Hepatocyte (in vitro differentiated cells): ENCODE measurements around the gene NKAIN2. TPM values are rescaled to one million over a fixed set of nuclear protein-coding genes. Genes with fewer than 3 reads are reported as not detected.
A peak's percentile ranks its signal among the peaks of the same experiment; 100 is the strongest.

ENCODE experiments used
- DNase-seq: peaks from one replicate; pipeline ENCODE4 v3.0.0-alpha.2; 2016; ENCODE audit warnings: low spot score
- H2AFZ ChIP-seq: fragments of 200-600 bp; sonication (generic); 2 replicates; pipeline ENCODE4 v1.6.0; 2016; ENCODE audit warnings: antibody characterized with exemption, mild to moderate bottlenecking
- H3K27ac ChIP-seq: fragments of 200-600 bp; sonication (generic); 2 replicates; pipeline ENCODE4 v1.5.1; 2016; ENCODE audit warnings: mild to moderate bottlenecking
- H3K27me3 ChIP-seq: fragments of 200-600 bp; sonication (generic); 2 replicates; pipeline ENCODE4 v1.6.1; 2016
- H3K36me3 ChIP-seq: fragments of 200-600 bp; sonication (generic); replicated peaks from 2 replicates; pipeline ENCODE4 v1.5.1; 2016; ENCODE audit warnings: low read depth; ENCODE audit not compliant: insufficient read depth
- H3K4me1 ChIP-seq: fragments of 200-600 bp; sonication (generic); 2 replicates; pipeline ENCODE4 v1.5.1; 2016; ENCODE audit warnings: mild to moderate bottlenecking, moderate library complexity; ENCODE audit not compliant: insufficient read depth
- H3K4me2 ChIP-seq: fragments of 200-600 bp; sonication (generic); 2 replicates; pipeline ENCODE4 v1.6.0; 2016
- H3K4me3 ChIP-seq: fragments of 200-600 bp; sonication (generic); 2 replicates; pipeline ENCODE4 v1.5.1; 2016; ENCODE audit warnings: mild to moderate bottlenecking
- H3K79me2 ChIP-seq: fragments of 200-600 bp; sonication (generic); 2 replicates; pipeline ENCODE4 v1.6.0; 2017; ENCODE audit warnings: mild to moderate bottlenecking
- H3K9me2 ChIP-seq: fragments of 200-600 bp; sonication (generic); replicated peaks from 2 replicates; pipeline ENCODE4 v1.6.0; 2017; ENCODE audit warnings: mild to moderate bottlenecking; ENCODE audit not compliant: insufficient read depth
- H3K9me3 ChIP-seq: fragments of 200-600 bp; sonication (generic); 2 replicates; pipeline ENCODE4 v1.5.1; 2016; ENCODE audit warnings: low read depth, mild to moderate bottlenecking
- H4K20me1 ChIP-seq: fragments of 200-600 bp; sonication (generic); 2 replicates; pipeline ENCODE4 v1.6.0; 2016; ENCODE audit warnings: mild to moderate bottlenecking; ENCODE audit not compliant: insufficient read depth, poor library complexity, severe bottlenecking
- EZH2 ChIP-seq: fragments of 200-600 bp; sonication (generic); IDR thresholded peaks from 2 replicates; pipeline ENCODE4 v1.6.1; 2016; ENCODE audit warnings: antibody characterized with exemption, mild to moderate bottlenecking, borderline replicate concordance
- EZH2phosphoT487 ChIP-seq: fragments of 200-600 bp; sonication (generic); IDR thresholded peaks from one replicate; pipeline ENCODE4 v1.6.1; 2018; ENCODE audit warnings: antibody characterized with exemption, mild to moderate bottlenecking, low read depth, moderate library complexity; ENCODE audit not compliant: unreplicated experiment, severe bottlenecking
- WGBS: methylation state at CpG from one replicate; pipeline ENCODE4 v1.1.6; 2016; ENCODE audit warnings: low lambda C conversion rate; ENCODE audit errors: missing lambda C conversion rate; 5-methylcytosine and 5-hydroxymethylcytosine counted together
- polyA plus RNA-seq: library from polyadenylated mRNA; unstranded; fragments of >200 nt; fragmentation: Nextera tagmentation; extraction: Ambion mirVana; gene quantifications from 2 replicates; pipeline ENCODE4 v1.2.1, GENCODE V29; 2016
- total RNA-seq: library from RNA; depleted of rRNA; stranded (reverse); fragments of >200 nt; gene quantifications from 2 replicates; pipeline ENCODE4 v1.2.3, GENCODE V29; 2014
- TF ChIP-seq, protein P1 (sequence below): fragments of 200-600 bp; sonication (generic); IDR thresholded peaks from 2 replicates; pipeline ENCODE4 v1.5.1; 2016; ENCODE audit warnings: antibody characterized with exemption, mild to moderate bottlenecking; ENCODE audit not compliant: poor library complexity

Gene NKAIN2
- total and polyA plus RNA-seq, 2 experiments from 2014 or later: 0.48 to 2.6 TPM

DNA sequence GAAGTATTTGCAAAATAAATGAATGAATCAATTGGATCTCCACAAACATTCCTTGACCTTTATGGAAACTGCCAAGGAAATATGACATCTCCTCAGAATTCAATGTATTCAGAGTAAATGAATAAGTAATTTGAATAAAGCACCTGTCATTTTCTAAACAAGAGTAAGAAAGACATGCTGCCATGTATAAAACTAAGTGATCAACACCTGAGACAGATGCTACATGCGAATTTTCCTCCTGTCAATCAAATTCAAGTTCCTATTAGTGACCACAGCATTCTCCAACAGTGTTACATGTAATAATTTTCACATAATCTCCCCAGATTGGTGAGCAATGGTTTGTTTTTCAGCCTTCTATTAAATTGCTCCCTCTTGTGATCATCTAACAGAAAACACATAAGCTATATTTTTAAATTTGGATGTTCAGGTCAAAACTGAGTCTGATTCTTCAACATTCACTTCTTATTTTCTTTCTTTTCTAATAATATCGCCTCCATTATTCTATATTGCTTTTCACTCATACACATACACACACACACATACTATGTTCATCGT, 995.4 kb downstream of the NKAIN2 start:
- no peaks in the 10 kb centered on the region for H3K36me3 ChIP-seq
- H4K20me1 ChIP-seq: no peaks in the 10 kb centered on the region
- no peaks in the 10 kb centered on the region for H3K79me2 ChIP-seq
- no peak overlapping the region for H3K27ac ChIP-seq
- no peak overlapping the region for H3K4me2 ChIP-seq
- TF ChIP-seq EZH2: no peak
- TF ChIP-seq, protein P1, sequence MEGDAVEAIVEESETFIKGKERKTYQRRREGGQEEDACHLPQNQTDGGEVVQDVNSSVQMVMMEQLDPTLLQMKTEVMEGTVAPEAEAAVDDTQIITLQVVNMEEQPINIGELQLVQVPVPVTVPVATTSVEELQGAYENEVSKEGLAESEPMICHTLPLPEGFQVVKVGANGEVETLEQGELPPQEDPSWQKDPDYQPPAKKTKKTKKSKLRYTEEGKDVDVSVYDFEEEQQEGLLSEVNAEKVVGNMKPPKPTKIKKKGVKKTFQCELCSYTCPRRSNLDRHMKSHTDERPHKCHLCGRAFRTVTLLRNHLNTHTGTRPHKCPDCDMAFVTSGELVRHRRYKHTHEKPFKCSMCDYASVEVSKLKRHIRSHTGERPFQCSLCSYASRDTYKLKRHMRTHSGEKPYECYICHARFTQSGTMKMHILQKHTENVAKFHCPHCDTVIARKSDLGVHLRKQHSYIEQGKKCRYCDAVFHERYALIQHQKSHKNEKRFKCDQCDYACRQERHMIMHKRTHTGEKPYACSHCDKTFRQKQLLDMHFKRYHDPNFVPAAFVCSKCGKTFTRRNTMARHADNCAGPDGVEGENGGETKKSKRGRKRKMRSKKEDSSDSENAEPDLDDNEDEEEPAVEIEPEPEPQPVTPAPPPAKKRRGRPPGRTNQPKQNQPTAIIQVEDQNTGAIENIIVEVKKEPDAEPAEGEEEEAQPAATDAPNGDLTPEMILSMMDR: peak; percentile 41
- no peaks in the 10 kb centered on the region for H3K9me2 ChIP-seq
- no peaks in the 10 kb centered on the region for H3K4me1 ChIP-seq
- 86% methylated on average over 3 of the region's 3 CpGs for WGBS
- no peak overlapping the region for H2AFZ ChIP-seq
- H3K4me3 ChIP-seq: no peak overlapping the region
- H3K27me3 ChIP-seq: no peaks in the 10 kb centered on the region
- H3K9me3 ChIP-seq: no peaks in the 10 kb centered on the region
- no peak for DNase-seq

DNA sequence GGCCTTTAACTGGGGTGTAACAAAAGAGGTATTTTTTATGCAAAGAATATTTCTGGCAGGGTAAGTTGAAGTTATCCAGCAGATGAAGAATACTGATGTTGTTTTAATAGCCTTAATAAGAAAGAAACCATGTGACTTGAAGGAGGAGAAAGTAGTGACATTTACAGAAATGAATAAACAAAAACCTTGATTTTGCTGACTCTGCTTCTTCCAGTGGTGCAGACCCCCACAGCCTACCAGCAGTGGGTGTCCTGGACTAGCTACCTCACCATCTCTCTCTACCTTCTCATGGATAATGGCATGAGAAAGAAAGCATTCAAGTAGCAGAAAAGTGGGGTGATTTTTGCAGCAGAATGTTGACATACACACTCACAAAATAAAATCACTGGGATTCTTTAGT, 996.0 kb downstream of the NKAIN2 start:
- H4K20me1 ChIP-seq: no peaks in the 10 kb centered on the region
- DNase-seq: no peak
- no peaks in the 10 kb centered on the region for H3K4me1 ChIP-seq
- H2AFZ ChIP-seq: no peak overlapping the region
- H3K79me2 ChIP-seq: no peaks in the 10 kb centered on the region
- no peak overlapping the region for H3K4me3 ChIP-seq
- H3K27me3 ChIP-seq: no peaks in the 10 kb centered on the region
- H3K4me2 ChIP-seq: no peak overlapping the region
- TF ChIP-seq EZH2: no peak
- no peak for TF ChIP-seq EZH2phosphoT487
- TF ChIP-seq, protein P1: no peak
- H3K36me3 ChIP-seq: no peaks in the 10 kb centered on the region
- H3K9me3 ChIP-seq: no peaks in the 10 kb centered on the region
- no peaks in the 10 kb centered on the region for H3K9me2 ChIP-seq
- no peak overlapping the region for H3K27ac ChIP-seq

DNA sequence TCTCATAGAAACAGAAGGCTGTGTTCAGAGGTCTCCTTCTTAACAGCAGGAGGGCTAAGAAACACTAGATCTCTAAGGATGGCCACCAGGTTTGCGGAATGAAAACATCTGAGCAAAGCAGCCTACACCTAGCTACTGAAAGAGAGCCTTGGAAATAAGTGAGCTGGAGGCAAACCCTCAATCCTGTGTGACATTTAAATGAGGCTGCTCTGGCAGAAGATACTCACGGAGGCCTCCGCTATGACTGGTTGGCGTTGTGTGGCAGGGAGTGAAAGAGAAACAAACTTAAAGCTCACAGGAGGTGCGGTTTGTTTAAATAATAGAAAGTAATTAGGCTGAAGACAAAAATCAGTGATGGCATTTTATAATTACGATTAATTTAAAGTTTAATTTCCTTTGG, 996.6 kb downstream of the NKAIN2 start:
- no peak for DNase-seq
- 90% methylated on average over 6 of the region's 6 CpGs for WGBS
- no peak overlapping the region for H3K27ac ChIP-seq
- no peaks in the 10 kb centered on the region for H3K9me2 ChIP-seq
- H3K79me2 ChIP-seq: no peaks in the 10 kb centered on the region
- no peaks in the 10 kb centered on the region for H3K9me3 ChIP-seq
- no peak for TF ChIP-seq EZH2
- TF ChIP-seq, protein P1: no peak
- no peak for TF ChIP-seq EZH2phosphoT487
- no peaks in the 10 kb centered on the region for H3K27me3 ChIP-seq
- no peak overlapping the region for H3K4me2 ChIP-seq
- no peaks in the 10 kb centered on the region for H3K4me1 ChIP-seq
- H3K36me3 ChIP-seq: no peaks in the 10 kb centered on the region
- no peaks in the 10 kb centered on the region for H4K20me1 ChIP-seq
- H3K4me3 ChIP-seq: no peak overlapping the region
- no peak overlapping the region for H2AFZ ChIP-seq

DNA sequence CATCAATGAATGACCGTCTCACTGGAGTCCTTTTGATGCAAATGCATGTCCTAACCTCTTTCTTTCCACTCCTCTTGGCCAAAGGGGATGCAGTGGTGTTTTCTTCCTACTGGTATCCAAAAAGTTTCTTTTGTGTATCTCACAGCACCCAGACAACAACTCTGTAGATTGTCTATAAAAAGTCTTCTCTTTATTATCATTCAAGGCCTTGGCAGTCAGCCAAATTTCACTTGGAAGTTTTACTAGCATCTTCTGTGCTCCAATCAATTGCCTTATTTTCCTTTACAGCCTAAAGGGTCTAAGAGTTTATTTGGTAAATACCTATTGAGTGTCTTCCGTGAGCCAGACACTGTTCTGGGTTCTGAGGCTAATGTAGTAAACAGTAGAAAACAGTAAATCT, 1008.4 kb downstream of the NKAIN2 start:
- H2AFZ ChIP-seq: no peak overlapping the region
- no peaks in the 10 kb centered on the region for H3K36me3 ChIP-seq
- no peak overlapping the region for H3K4me3 ChIP-seq
- no peaks in the 10 kb centered on the region for H4K20me1 ChIP-seq
- no peaks in the 10 kb centered on the region for H3K79me2 ChIP-seq
- 75% methylated on average over 2 of the region's 2 CpGs for WGBS
- DNase-seq: peak; percentile 14
- no peak overlapping the region for H3K4me2 ChIP-seq
- no peaks in the 10 kb centered on the region for H3K9me2 ChIP-seq
- H3K4me1 ChIP-seq: no peaks in the 10 kb centered on the region
- no peak overlapping the region for H3K27ac ChIP-seq
- TF ChIP-seq, protein P1: no peak
- no peak for TF ChIP-seq EZH2
- TF ChIP-seq EZH2phosphoT487: no peak
- H3K9me3 ChIP-seq: no peaks in the 10 kb centered on the region
- no peaks in the 10 kb centered on the region for H3K27me3 ChIP-seq
